GM18870 (cell line): ENCODE measurements around the gene DLG2.
A peak's percentile ranks its signal among the peaks of the same experiment; 100 is the strongest.
"Not testable (repeated sequence)": the region's sequence is repeated elsewhere in the genome, so short reads cannot be mapped to it uniquely, and the experiment has no call there.

Experiments
- ATAC-seq: cut with Tn5 transposase; IDR thresholded peaks from one replicate; pipeline ENCODE4 v1.9.1; 2021; ENCODE audit warnings: moderate library complexity; ENCODE audit not compliant: unreplicated experiment

DLG2 gene

DNA sequence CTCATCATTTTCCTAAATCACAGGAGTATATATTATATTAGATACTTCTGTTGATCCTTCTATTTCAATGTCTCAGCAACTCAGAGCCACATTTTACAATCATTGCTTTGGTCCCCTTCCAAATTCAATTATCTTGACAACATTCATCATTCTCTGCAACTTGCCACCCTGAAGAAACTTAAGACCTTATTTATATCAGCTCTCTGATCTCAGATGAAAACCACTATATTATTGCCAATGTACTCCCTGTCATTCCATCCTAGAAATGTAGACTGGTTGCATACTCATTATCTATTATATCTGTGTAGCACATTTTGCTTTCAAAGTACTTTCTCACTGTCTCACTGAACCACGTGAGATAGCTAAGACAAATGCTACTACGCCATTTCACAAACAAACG is 379.3 kb downstream of the DLG2 start:
- no peak for ATAC-seq

GRCh38 chr11:85238906-85239305 is 388.2 kb downstream of the DLG2 start:
- ATAC-seq = no peak

DNA sequence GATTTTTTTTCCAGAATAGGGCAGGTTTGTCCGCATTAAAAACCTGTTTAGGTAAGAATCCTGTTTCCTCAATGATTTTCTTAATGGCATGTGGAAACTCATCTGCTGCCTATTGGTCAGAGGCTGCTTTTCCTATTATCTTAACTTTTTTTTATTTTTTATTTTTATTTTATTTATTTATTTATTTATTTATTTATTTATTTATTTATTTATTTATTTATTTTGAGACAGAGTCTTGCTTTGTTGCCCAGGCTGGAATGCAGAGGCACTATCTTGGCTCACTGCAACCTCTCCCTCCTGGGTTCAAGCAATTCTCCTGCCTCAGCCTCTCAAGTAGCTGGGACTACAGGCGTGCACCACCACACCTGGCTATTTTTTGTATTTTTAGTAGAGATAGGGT is 389.1 kb downstream of the DLG2 start:
- not testable (repeated sequence) for ATAC-seq

GRCh38 chr11:85236211-85236610 is 390.9 kb downstream of the DLG2 start:
- ATAC-seq = no peak

DNA sequence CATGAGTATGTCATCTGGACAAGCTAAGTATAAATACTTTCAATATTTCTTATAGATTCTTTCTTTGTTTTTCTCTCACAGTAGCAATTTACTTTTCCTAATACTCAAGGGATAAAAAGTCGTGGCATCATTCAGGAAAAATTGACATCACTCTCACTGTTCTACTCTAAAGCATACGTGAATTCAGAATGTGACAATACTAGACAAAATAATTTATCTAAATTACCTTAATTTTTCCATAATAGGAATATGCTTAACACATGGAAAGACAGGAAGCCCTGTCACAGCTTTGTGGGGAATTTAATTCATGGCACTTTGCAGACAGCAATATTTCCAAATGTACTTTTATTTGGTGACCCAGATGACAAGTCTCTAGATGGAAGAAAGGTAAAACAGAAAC is 394.6 kb downstream of the DLG2 start:
- ATAC-seq = no peak

- no peak for ATAC-seq
Measured at GRCh38 chr11:85231588-85231987, 395.6 kb downstream of the DLG2 start.

- not testable (repeated sequence) for ATAC-seq
Measured at GRCh38 chr11:85229723-85230122, 397.4 kb downstream of the DLG2 start.

GRCh38 chr11:85196968-85197367 is 430.2 kb downstream of the DLG2 start:
- no peak for ATAC-seq

DNA sequence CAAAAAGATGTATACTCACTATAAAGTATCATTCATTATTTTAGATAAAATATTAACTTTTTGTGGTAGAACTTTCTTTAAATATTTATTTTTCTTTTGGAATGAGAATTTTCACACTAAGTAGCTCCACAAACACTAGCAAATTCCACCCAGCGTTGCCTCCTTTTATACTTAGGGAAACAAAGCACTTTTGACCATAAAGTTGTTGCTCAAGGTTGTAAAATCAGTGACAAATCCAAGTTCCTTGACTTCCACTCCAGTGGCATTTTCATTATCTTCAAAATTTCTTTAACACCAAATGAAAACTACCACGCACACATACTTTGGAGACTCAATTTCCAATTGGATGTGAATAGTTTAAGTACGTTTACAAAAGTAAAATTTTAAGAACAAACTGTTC is 431.2 kb downstream of the DLG2 start:
- ATAC-seq = no peak

GRCh38 chr11:85187992-85188391 is 439.2 kb downstream of the DLG2 start:
- ATAC-seq = no peak

DNA sequence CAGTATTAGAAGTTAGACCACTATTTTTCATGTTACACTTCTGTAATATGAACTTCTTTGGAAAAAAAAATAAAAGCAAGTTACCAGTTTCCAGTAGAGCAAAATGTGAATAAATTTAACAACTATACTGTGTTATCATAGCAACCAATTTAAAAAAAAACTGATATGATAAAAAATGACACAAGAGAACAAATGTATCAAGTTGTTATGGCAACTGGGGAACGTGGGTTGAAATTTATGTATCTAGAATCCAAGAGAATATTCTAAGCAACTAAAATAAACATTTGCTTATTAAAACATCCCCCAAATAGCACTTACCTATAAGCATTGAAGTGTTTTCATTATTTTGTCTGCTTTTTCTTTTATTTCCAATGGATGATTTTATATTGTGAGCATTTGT is 442.4 kb downstream of the DLG2 start:
- no peak for ATAC-seq

GRCh38 chr11:85182441-85183387 is 444.4 kb downstream of the DLG2 start:
- peak; percentile 79 for ATAC-seq

GRCh38 chr11:85180528-85180927 is 446.6 kb downstream of the DLG2 start:
- ATAC-seq = no peak

- ATAC-seq = no peak
Measured at GRCh38 chr11:85171648-85172257, 455.4 kb downstream of the DLG2 start.

GRCh38 chr11:85170184-85170583 is 457.0 kb downstream of the DLG2 start:
- ATAC-seq = no peak

DNA sequence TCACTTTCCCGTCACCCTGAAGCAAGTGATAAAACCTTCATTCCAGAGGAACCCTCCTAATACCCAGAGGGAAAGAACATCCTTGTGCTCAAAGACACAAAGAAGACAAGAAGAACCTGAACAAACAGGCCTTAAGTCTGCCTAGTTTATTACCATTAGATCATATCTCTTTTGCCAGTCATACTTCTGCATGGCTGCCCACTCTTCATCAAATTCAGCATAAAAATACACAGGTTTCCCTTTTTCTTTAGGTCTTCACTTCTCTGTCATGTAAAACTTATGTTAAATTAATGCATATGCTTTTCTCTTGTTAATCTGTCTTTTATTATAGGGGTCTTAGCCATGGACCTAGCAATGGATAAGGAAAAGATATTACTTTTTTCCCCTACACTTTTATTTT is 459.7 kb downstream of the DLG2 start:
- ATAC-seq = no peak

DNA sequence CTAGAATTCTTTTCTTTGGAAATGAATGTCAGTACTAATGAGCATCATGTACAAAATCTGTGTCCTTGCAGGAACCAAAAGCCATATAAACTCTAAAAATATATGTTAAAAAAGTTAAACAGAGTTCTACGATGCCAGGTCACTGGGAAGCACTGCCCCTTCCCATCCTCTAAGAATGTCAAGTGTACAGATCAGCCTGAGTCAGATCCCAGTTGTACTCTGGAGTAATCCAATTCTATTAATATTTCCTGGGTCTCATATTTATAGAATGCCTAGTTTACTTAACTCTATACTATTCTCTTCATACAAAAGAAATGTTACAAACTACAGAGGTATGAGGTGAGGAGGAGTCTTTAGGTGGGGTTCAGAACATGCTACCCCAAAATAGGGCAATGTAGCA is 460.1 kb downstream of the DLG2 start:
- ATAC-seq = no peak

GRCh38 chr11:85165819-85166218 is 461.3 kb downstream of the DLG2 start:
- ATAC-seq = no peak

DNA sequence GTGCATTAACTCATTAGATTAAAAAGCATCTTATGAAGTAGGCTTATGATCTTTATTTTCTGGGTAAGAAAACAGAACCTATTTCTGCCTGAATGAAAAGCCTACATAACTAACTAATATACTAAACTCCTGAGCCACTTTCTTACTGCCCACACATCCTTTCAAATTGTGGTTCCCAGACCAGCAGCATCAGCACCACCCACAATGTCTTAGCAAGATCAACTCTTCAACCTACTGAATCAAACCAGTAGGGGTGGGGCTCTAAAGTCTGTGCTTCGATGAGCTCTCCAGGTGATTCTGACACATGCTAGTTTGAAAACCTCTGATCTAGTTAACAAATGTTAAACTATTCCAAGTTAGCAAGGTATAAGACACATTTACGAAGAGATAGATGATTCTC is 462.4 kb downstream of the DLG2 start:
- no peak for ATAC-seq

DNA sequence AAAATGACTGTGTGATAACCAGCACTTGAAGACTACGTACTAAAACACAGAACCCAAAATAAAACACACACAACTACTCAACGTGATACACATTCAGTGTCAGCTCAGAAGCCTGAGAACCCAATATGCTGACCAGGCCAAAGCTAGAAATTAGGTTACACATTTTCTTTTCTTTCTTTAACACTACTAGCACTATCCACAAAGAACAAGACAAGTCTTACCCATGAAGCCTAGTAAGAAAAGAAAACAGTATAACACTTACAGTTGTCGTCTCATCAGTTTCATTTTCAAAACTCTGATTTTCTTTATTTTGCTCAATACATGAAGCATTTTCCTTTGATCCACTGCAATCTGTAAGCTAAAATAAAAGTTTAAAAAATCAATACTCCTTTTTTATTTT is 472.9 kb downstream of the DLG2 start:
- ATAC-seq = no peak

DNA sequence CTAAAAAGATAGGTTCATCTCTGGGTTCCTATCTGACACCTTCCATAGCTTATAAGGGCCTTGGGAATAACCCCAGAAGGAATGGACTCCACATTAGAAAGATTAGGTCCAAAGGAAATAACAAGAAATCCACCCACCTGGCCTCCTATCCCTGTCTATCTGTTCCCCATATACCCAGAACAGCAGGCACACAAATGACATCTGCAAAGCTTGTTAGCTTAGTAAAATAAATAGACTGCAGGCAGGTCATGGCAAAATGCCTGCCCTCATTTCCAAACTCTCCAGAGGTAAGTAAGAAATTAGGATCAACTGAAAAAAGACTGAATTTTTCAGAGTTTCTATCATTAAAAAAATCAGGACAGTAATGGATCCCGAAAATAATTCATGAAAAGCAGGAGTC is 489.5 kb downstream of the DLG2 start:
- ATAC-seq = no peak

GRCh38 chr11:85133636-85134035 is 493.5 kb downstream of the DLG2 start:
- ATAC-seq = no peak
